Caco-2 (cell line): ENCODE results near the gene ANKRD40CL. TPM values are rescaled to one million over a fixed set of nuclear protein-coding genes. Genes with fewer than 3 reads are reported as not detected.

Experiments
- BruUV-seq: library from RNA; stranded (reverse); fragments of 400-500 nt; replicated peaks from 2 replicates; lab custom pipeline; 2021; lab: Mats Ljungman, UMichigan
- CTCF ChIA-PET: fragments of 300-600 bp; sonication (Branson Sonifier 250); formaldehyde crosslinking; loops from one replicate; lab custom pipeline; 2022; ENCODE audit warnings: antibody characterized with exemption; lab: Charles Lee
- POLR2A ChIA-PET: fragments of 300-600 bp; sonication (Branson Sonifier 250); formaldehyde crosslinking; loops from one replicate; lab custom pipeline; 2022; ENCODE audit warnings: antibody characterized with exemption; lab: Charles Lee
- DNase-seq, 2 experiments: peaks; one replicate each; pipeline versions ENCODE4 v3.0.0 to v3.0.0-alpha.2; 2020 to 2022
- H3K27me3 ChIP-seq: replicated peaks from 2 replicates; pipeline ENCODE4 v1.6.0; 2011; ENCODE audit warnings: low read length; ENCODE audit not compliant: control insufficient read depth, insufficient read depth
- H3K36me3 ChIP-seq: 2 replicates; pipeline ENCODE4 v1.5.1; 2011; ENCODE audit warnings: low read length; ENCODE audit not compliant: control insufficient read depth, insufficient read depth
- H3K4me1 ChIP-seq: fragments of 250-450 bp; sonication (Bioruptor Pico); 2 replicates; pipeline ENCODE4 v1.5.1; 2020; ENCODE audit warnings: mild to moderate bottlenecking
- H3K4me3 ChIP-seq: 2 replicates; pipeline ENCODE4 v1.5.1; 2011; ENCODE audit warnings: low read depth, mild to moderate bottlenecking, control low read depth, low read length
- H3K9me3 ChIP-seq: fragments of 250-450 bp; sonication (Bioruptor Pico); 2 replicates; pipeline ENCODE4 v1.5.1; 2020; ENCODE audit warnings: mild to moderate bottlenecking, moderate library complexity
- H3K27ac Mint-ChIP-seq: one replicate; pipeline ENCODE4 v1.8.0; 2022; ENCODE audit warnings: mixed read lengths; ENCODE audit not compliant: unreplicated experiment
- H3K27me3 Mint-ChIP-seq: one replicate; pipeline ENCODE4 v1.8.0; 2022; ENCODE audit warnings: mixed read lengths; ENCODE audit not compliant: insufficient read depth, unreplicated experiment
- H3K36me3 Mint-ChIP-seq: one replicate; pipeline ENCODE4 v1.8.0; 2022; ENCODE audit warnings: mild to moderate bottlenecking, mixed read lengths; ENCODE audit not compliant: insufficient read depth, unreplicated experiment
- H3K4me1 Mint-ChIP-seq: one replicate; pipeline ENCODE4 v1.8.0; 2022; ENCODE audit warnings: low read depth, mixed read lengths; ENCODE audit not compliant: unreplicated experiment
- H3K4me3 Mint-ChIP-seq: one replicate; pipeline ENCODE4 v1.8.0; 2022; ENCODE audit warnings: mild to moderate bottlenecking, moderate library complexity, mixed read lengths; ENCODE audit not compliant: unreplicated experiment
- H3K9me3 Mint-ChIP-seq: one replicate; pipeline ENCODE4 v1.8.0; 2022; ENCODE audit warnings: mixed read lengths; ENCODE audit not compliant: unreplicated experiment
- intact Hi-C: fragments of 100-400 bp; cut with micrococcal nuclease; formaldehyde crosslinking; loops from one replicate; pipeline ENCODE4 v1.10.0; 2022; ENCODE audit not compliant: unreplicated experiment
- total RNA-seq: library from RNA; stranded (reverse); gene quantifications from 2 replicates; pipeline ENCODE4 v1.2.3, GENCODE V29; 2022
- TF ChIP-seq, protein P1 (sequence below), 2 experiments: fragments of 200-600 bp in 1 of 2; IDR thresholded peaks; 1 replicate in 1 of 2; 2 replicates in 1 of 2; pipeline versions ENCODE4 v1.5.1 to v1.8.0; 2011 to 2022; ENCODE audit warnings: antibody characterized with exemption in 1 of 2, control low read depth in 1 of 2, inconsistent platforms in 1 of 2, low read depth in 1 of 2, low read length in 1 of 2, mild to moderate bottlenecking in 1 of 2, moderate library complexity in 1 of 2; ENCODE audit not compliant: insufficient read depth in 1 of 2, severe bottlenecking in 1 of 2, unreplicated experiment in 1 of 2

The ANKRD40CL gene
- total RNA-seq, 1 experiment from 2014 or later, result 11.2 TPM

DNA sequence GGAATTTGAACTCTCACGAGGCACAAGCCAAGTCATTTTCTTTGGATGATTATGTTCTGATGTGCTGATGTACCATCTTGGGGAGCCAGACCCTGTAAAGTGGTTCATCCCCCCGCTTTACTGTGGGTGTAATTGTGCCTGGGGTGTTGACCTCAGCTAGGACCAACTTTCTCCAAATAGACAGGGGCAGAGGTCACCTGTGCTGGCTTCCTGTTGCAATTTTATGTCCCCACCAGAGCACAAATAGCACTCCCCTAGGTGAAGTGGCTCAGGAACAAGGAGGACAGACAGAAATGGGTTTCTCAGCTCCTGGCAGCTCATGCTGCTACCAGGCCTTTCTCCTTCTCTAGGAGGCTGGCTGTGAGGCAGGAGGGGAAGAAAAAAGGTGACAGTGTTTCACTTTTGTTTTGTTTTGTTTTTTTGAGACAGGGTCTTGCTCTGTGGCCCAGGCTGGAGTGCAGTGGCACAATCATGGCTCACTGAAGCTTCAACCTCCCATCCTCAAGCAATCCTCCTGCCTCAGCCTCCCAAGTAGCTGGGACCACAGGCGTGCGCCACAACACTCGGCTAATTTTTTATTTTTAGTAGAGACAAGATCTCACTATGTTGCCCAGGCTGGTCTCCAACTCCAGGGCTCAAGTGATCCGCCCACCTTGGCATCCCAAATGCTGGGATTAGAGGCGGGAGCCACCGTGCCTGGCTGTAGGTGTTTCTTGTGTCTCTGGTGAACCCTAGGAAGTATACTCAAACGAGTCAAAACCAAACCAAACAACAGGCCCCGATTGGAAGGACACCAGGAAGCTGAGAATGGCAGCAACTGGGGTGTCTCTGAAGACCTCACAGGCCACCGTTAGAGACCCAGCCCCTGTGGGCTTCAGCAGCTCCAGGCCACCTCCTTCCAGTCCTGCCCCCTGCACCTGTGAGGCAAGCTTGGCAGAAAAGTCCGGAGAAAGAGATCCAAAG, 35.6 kb upstream of the ANKRD40CL start:
- BruUV-seq, result no TSS peak
- DNase-seq, result no peak
- TF ChIP-seq, protein P1, sequence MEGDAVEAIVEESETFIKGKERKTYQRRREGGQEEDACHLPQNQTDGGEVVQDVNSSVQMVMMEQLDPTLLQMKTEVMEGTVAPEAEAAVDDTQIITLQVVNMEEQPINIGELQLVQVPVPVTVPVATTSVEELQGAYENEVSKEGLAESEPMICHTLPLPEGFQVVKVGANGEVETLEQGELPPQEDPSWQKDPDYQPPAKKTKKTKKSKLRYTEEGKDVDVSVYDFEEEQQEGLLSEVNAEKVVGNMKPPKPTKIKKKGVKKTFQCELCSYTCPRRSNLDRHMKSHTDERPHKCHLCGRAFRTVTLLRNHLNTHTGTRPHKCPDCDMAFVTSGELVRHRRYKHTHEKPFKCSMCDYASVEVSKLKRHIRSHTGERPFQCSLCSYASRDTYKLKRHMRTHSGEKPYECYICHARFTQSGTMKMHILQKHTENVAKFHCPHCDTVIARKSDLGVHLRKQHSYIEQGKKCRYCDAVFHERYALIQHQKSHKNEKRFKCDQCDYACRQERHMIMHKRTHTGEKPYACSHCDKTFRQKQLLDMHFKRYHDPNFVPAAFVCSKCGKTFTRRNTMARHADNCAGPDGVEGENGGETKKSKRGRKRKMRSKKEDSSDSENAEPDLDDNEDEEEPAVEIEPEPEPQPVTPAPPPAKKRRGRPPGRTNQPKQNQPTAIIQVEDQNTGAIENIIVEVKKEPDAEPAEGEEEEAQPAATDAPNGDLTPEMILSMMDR (IDR thresholded peaks at IDR 0.05; ENCODE audit: insufficient read depth in 1 of 2, low read depth in 1 of 2, low read length in 1 of 2, severe bottlenecking in 1 of 2, unreplicated experiment in 1 of 2), result no peak
- Mint-ChIP-seq H3K27ac (no peak overlapping the region), H3K9me3 (no peaks in the 10 kb centered on the region), H3K4me3 (no peak overlapping the region), H3K36me3 (no peaks in the 10 kb centered on the region), H3K27me3 (no peaks in the 10 kb centered on the region), H3K4me1 (peaks cover 16% of the 10 kb centered on the region)
- no peaks in the 10 kb centered on the region for H3K9me3 ChIP-seq
- no peak overlapping the region for H3K4me3 ChIP-seq
- H3K36me3 ChIP-seq, result no peaks in the 10 kb centered on the region
- no peaks in the 10 kb centered on the region for H3K27me3 ChIP-seq
- ChIA-PET CTCF (interaction anchor here (0.6 to 2.4 kb wide), 3 partner anchors 20 to 130 kb away, joined by 4 to 30 read pairs (median 9); no protein-coding TSS in a partner anchor), POLR2A (interaction anchor here (1.1 kb wide), 1 partner anchor 129 kb away, joined by 4 read pairs; no protein-coding TSS in a partner anchor)
- H3K4me1 ChIP-seq, result peaks cover 10% of the 10 kb centered on the region; the same call in 1 of the 2 replicates
- intact Hi-C loops, result no loop called here

DNA sequence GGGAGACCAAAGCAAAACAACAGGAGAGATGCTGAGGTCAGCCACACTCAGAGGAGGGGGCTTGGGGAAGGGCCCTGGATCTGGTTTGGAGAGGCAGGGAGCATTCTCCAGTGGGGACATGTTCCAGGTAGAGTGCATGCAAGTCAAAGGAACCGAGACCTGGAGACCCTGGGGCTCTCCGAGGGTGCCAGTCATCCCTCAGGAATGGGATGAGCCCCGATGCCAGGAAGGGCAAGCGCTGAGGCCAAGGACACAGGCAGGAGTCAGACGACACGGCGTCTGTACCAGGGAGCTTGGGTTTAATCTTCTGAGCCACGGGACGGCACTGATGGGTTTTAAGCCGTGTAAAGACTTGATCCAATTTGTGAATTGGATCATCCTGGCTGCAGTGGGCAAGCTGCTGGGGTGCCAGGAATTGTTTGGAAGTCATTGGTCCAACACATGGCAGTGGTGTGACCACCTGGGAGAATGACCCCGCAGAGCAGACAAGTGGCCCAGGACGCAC, 32.9 kb upstream of the ANKRD40CL start:
- Histone ChIP-seq H3K27me3 (no peaks in the 10 kb centered on the region), H3K36me3 (no peaks in the 10 kb centered on the region), H3K9me3 (no peaks in the 10 kb centered on the region), H3K4me3 (no peak overlapping the region), H3K4me1 (peaks cover 10% of the 10 kb centered on the region; the same call in 1 of the 2 replicates)
- no TSS peak for BruUV-seq
- no peak overlapping the region for H3K27ac Mint-ChIP-seq
- intact Hi-C loops, result no loop called here
- no peak for DNase-seq
- H3K27me3 Mint-ChIP-seq, result no peaks in the 10 kb centered on the region
- no peak overlapping the region for H3K4me3 Mint-ChIP-seq
- ChIA-PET CTCF (interaction anchor here (1.0 to 1.4 kb wide), 2 partner anchors 52 to 149 kb away, joined by 3 read pairs; no protein-coding TSS in a partner anchor), POLR2A (no interaction called here)
- no peaks in the 10 kb centered on the region for H3K9me3 Mint-ChIP-seq
- TF ChIP-seq, protein P1 (IDR thresholded peaks at IDR 0.05; ENCODE audit: insufficient read depth in 1 of 2, low read depth in 1 of 2, low read length in 1 of 2, severe bottlenecking in 1 of 2, unreplicated experiment in 1 of 2), result no peak
- H3K4me1 Mint-ChIP-seq, result peaks cover 7% of the 10 kb centered on the region
- no peaks in the 10 kb centered on the region for H3K36me3 Mint-ChIP-seq

DNA sequence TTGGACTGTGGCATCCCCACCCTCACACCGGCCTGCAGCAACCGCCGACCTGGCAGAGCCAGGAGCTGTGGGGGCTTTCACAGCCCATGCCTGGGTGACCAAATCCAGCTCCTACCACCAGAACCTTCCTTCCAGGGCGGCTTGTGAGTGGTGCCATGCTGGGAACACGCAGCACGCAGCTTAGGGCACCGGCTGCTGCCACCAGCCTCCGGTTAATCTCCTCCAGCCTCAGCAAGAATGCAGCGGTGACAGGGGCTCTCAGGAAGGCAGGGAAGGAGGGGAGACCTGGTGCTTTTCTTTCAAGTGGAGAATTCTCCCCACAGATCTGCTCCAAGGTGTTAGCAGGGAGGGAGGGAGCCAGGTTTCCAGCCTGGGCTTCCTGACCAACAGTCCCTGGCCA, 32.3 kb upstream of the ANKRD40CL start:
- TF ChIP-seq, protein P1 (IDR thresholded peaks at IDR 0.05; ENCODE audit: insufficient read depth in 1 of 2, low read depth in 1 of 2, low read length in 1 of 2, severe bottlenecking in 1 of 2, unreplicated experiment in 1 of 2), result no peak
- H3K4me1 ChIP-seq, result peaks cover 10% of the 10 kb centered on the region; the same call in 1 of the 2 replicates
- no peak for DNase-seq
- no peaks in the 10 kb centered on the region for H3K9me3 ChIP-seq
- peaks cover 7% of the 10 kb centered on the region for H3K4me1 Mint-ChIP-seq
- no peaks in the 10 kb centered on the region for H3K9me3 Mint-ChIP-seq
- no peak overlapping the region for H3K4me3 ChIP-seq
- no peak overlapping the region for H3K27ac Mint-ChIP-seq
- ChIA-PET CTCF (interaction anchor here (2.6 kb wide), 1 partner anchor 16 kb away, joined by 27 read pairs; no protein-coding TSS in a partner anchor), POLR2A (no interaction called here)
- H3K36me3 ChIP-seq, result no peaks in the 10 kb centered on the region
- no peaks in the 10 kb centered on the region for H3K27me3 ChIP-seq
- no peak overlapping the region for H3K4me3 Mint-ChIP-seq
- no peaks in the 10 kb centered on the region for H3K27me3 Mint-ChIP-seq
- H3K36me3 Mint-ChIP-seq, result no peaks in the 10 kb centered on the region
- intact Hi-C loops, result loop anchor here (1.0 to 10.0 kb wide), 2 partner anchors 16 to 65 kb away; no protein-coding TSS in a partner anchor
- no TSS peak for BruUV-seq
